ENCODE measurements around the gene CENPO.

The CENPO gene

GRCh38 chr2:24853046-24853445, 59.8 kb downstream of the CENPO start:
- Mint-ChIP-seq H3K9me3 (peaks cover 8% of the 10 kb centered on the region), H3K27me3 (no peaks in the 10 kb centered on the region), H3K4me1 (no peaks in the 10 kb centered on the region), H3K36me3 (peaks cover 65% of the 10 kb centered on the region), H3K27ac (no peak overlapping the region), H3K4me3 (no peak overlapping the region)
- no peak for ATAC-seq

DNA sequence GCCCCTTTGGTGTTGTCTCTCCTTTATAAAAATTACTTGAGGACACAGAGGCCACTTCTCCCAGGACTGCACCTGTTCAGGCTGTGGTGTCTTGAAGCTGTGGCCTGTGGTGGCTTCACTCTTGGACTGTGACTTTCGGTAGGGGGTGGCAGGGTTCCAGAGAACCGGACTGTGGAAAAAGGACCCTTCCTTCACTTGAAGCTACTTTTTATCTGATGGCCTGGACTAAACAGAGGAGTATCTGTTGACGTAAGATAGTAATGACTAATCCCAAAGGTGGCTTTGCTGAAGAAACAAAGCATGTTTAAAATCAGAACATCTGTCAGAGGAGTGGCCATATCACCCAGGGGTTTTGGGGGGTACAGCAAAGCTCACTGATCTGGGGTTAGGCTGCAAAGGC, 60.8 kb downstream of the CENPO start:
- H3K4me3 Mint-ChIP-seq = no peak overlapping the region
- ATAC-seq = no peak
- peaks cover 3% of the 10 kb centered on the region for H3K9me3 Mint-ChIP-seq
- H3K27me3 Mint-ChIP-seq = no peaks in the 10 kb centered on the region
- no peaks in the 10 kb centered on the region for H3K4me1 Mint-ChIP-seq
- no peak overlapping the region for H3K27ac Mint-ChIP-seq
- peaks cover 65% of the 10 kb centered on the region for H3K36me3 Mint-ChIP-seq

GRCh38 chr2:24855022-24855622, 61.9 kb downstream of the CENPO start:
- ATAC-seq = no peak
- Mint-ChIP-seq H3K9me3 (peaks cover under 1% of the 10 kb centered on the region), H3K27me3 (no peaks in the 10 kb centered on the region), H3K4me3 (no peak overlapping the region), H3K36me3 (peaks cover 65% of the 10 kb centered on the region), H3K27ac (no peak overlapping the region), H3K4me1 (no peaks in the 10 kb centered on the region)

DNA sequence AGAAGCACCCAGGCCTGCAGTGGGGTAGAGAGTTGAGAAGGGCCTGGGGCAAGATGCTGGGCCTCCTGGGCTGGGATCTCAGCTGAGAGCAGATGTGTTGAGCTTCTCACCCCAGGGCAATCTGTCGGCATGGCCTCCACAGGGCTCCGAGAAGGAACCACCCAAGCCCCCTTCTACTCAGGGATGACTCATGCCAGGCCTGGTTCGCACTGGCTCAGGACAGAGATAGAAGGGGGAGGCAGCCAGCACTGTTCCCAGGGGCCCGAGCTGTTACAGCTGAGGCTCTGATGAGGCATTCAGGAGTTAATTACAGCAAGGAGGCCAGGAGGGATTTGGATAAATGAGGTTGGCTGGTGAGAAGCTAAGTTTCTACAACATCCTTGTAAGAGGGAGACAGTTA, 62.5 kb downstream of the CENPO start:
- Mint-ChIP-seq H3K36me3 (peaks cover 65% of the 10 kb centered on the region), H3K4me3 (no peak overlapping the region), H3K4me1 (no peaks in the 10 kb centered on the region), H3K27me3 (no peaks in the 10 kb centered on the region), H3K9me3 (no peaks in the 10 kb centered on the region), H3K27ac (no peak overlapping the region)
- no peak for ATAC-seq

DNA sequence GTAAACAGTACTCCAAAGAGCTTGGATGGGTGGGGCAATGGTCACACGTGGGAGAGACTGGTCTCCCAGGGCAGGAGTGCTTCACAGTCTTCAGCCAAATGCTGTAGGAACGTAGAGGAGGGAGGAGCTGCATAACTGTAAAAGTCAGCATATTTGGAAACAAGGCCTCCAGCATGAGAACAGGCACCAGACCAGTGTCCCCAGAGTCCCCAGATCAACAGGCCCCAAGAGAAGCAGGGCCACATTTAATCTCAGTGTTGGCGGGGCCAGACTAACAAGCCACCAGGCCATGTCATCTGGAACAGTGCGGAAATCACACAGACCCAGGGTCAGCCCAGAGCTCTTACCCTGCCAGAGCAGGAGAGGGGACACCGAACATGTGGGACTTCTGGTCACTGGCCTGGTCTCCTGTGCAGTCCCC, 63.6 kb downstream of the CENPO start:
- no peaks in the 10 kb centered on the region for H3K4me1 Mint-ChIP-seq
- H3K9me3 Mint-ChIP-seq = no peaks in the 10 kb centered on the region
- H3K36me3 Mint-ChIP-seq = peaks cover 61% of the 10 kb centered on the region
- H3K27me3 Mint-ChIP-seq = no peaks in the 10 kb centered on the region
- no peak overlapping the region for H3K4me3 Mint-ChIP-seq
- no peak overlapping the region for H3K27ac Mint-ChIP-seq
- ATAC-seq = no peak

DNA sequence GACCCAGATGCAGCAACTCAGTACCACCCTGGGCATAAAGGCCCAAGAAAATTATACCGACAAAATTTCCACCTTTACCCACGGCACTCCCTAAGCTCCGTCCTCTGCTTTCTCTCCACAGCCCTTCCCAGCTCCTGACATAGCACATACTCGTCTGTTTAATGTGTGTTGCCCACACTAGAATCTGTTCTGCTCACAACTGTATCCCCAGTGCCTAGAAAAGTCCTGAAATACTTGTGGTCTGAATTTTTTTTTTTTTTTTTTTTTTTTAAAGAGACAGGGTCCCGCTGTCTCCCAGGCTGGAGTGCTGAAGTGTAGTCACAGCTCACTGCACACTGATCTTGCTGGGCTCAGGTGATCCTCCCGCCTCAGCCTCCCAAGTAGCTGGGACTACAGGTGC, 64.5 kb downstream of the CENPO start:
- no peak for ATAC-seq
- no peak overlapping the region for H3K4me3 Mint-ChIP-seq

GRCh38 chr2:24858996-24859395, 65.8 kb downstream of the CENPO start:
- H3K27me3 Mint-ChIP-seq = no peaks in the 10 kb centered on the region
- no peaks in the 10 kb centered on the region for H3K4me1 Mint-ChIP-seq
- no peak for ATAC-seq
- no peaks in the 10 kb centered on the region for H3K9me3 Mint-ChIP-seq
- no peak overlapping the region for H3K4me3 Mint-ChIP-seq
- H3K36me3 Mint-ChIP-seq = peaks cover 59% of the 10 kb centered on the region
- H3K27ac Mint-ChIP-seq = no peak overlapping the region

More for the DNA sequence above, 64.5 kb downstream of the CENPO start:
- H3K4me1 Mint-ChIP-seq = no peaks in the 10 kb centered on the region
- no peak overlapping the region for H3K27ac Mint-ChIP-seq
- no peaks in the 10 kb centered on the region for H3K9me3 Mint-ChIP-seq
- H3K27me3 Mint-ChIP-seq = no peaks in the 10 kb centered on the region
- peaks cover 56% of the 10 kb centered on the region for H3K36me3 Mint-ChIP-seq

- ATAC-seq = no peak
- Mint-ChIP-seq H3K4me1 (no peaks in the 10 kb centered on the region), H3K27ac (no peak overlapping the region), H3K4me3 (no peak overlapping the region), H3K27me3 (no peaks in the 10 kb centered on the region), H3K36me3 (peaks cover 59% of the 10 kb centered on the region), H3K9me3 (no peaks in the 10 kb centered on the region)
Observed at GRCh38 chr2:24859968-24860600, 66.9 kb downstream of the CENPO start.

- Mint-ChIP-seq H3K36me3 (peaks cover 56% of the 10 kb centered on the region), H3K4me1 (no peaks in the 10 kb centered on the region), H3K4me3 (no peak overlapping the region), H3K27me3 (no peaks in the 10 kb centered on the region), H3K9me3 (no peaks in the 10 kb centered on the region), H3K27ac (no peak overlapping the region)
- no peak for ATAC-seq
Observed at GRCh38 chr2:24860631-24861030, 67.4 kb downstream of the CENPO start.

- no peaks in the 10 kb centered on the region for H3K4me1 Mint-ChIP-seq
- H3K27ac Mint-ChIP-seq = no peak overlapping the region
- H3K27me3 Mint-ChIP-seq = no peaks in the 10 kb centered on the region
- peaks cover 50% of the 10 kb centered on the region for H3K36me3 Mint-ChIP-seq
- no peaks in the 10 kb centered on the region for H3K9me3 Mint-ChIP-seq
- ATAC-seq = no peak
- no peak overlapping the region for H3K4me3 Mint-ChIP-seq
Observed at GRCh38 chr2:24861500-24861899, 68.3 kb downstream of the CENPO start.

- H3K9me3 Mint-ChIP-seq = no peaks in the 10 kb centered on the region
- H3K27me3 Mint-ChIP-seq = no peaks in the 10 kb centered on the region
- H3K4me1 Mint-ChIP-seq = no peaks in the 10 kb centered on the region
- H3K27ac Mint-ChIP-seq = no peak overlapping the region
- H3K4me3 Mint-ChIP-seq = no peak overlapping the region
- ATAC-seq = no peak
- H3K36me3 Mint-ChIP-seq = peaks cover 62% of the 10 kb centered on the region
Observed at GRCh38 chr2:24863641-24864040, 70.4 kb downstream of the CENPO start.

- Mint-ChIP-seq H3K4me3 (no peak overlapping the region), H3K27ac (no peak overlapping the region), H3K36me3 (peaks cover 62% of the 10 kb centered on the region)
Observed at GRCh38 chr2:24866946-24867345, 73.7 kb downstream of the CENPO start.

GRCh38 chr2:24870440-24870839, 77.2 kb downstream of the CENPO start:
- Mint-ChIP-seq H3K27me3 (no peaks in the 10 kb centered on the region), H3K9me3 (no peaks in the 10 kb centered on the region), H3K4me3 (no peak overlapping the region), H3K4me1 (peaks cover 4% of the 10 kb centered on the region), H3K36me3 (peaks cover 60% of the 10 kb centered on the region), H3K27ac (no peak overlapping the region)
- ATAC-seq = no peak

More at GRCh38 chr2:24866946-24867345, 73.7 kb downstream of the CENPO start:
- no peaks in the 10 kb centered on the region for H3K27me3 Mint-ChIP-seq
- no peak for ATAC-seq
- H3K9me3 Mint-ChIP-seq = no peaks in the 10 kb centered on the region
- H3K4me1 Mint-ChIP-seq = no peaks in the 10 kb centered on the region

DNA sequence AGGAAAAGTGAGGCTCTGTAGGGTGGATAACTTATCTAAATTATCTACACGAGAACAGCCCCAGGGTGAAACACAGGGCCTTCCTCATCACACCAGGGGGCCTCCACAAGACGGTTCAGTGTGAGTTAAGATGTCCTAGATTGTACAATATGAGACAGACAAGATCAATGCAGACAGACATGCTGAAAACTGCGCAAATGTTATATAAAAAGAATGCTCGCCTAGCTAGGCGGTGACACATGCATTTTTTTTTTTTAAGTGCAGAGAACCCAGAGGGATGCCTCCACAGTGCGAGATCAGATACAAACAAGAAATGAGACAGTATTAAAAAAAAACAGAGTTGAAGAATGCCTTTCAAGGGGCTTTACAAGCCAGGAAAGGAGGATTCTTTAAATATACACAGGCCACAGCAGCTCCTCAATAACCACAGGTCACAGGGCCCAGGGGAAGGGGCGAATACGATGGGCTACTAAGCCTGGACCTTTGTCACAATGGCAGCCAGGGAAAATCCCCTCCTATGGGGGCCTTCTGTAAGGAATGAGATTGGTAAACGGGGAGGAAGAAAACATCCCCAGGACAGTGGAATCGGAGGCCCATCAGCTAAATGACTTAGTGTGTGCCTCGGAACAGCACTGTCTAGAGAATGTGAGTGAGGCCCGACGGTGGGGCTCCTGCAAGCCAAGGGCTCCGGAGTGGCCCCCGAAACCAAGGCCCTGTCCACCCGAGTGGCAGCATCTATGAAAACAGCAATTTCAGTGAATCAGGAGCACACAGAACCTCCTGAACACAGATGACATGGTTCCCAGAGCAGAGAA, 77.9 kb downstream of the CENPO start:
- Mint-ChIP-seq H3K4me3 (no peak overlapping the region), H3K27ac (no peak overlapping the region), H3K4me1 (peaks cover 4% of the 10 kb centered on the region), H3K36me3 (peaks cover 60% of the 10 kb centered on the region), H3K27me3 (no peaks in the 10 kb centered on the region), H3K9me3 (no peaks in the 10 kb centered on the region)
- no peak for ATAC-seq

- H3K36me3 Mint-ChIP-seq = peaks cover 58% of the 10 kb centered on the region
- H3K27ac Mint-ChIP-seq = no peak overlapping the region
- H3K9me3 Mint-ChIP-seq = no peaks in the 10 kb centered on the region
- H3K27me3 Mint-ChIP-seq = no peaks in the 10 kb centered on the region
- H3K4me3 Mint-ChIP-seq = no peak overlapping the region
- peaks cover 7% of the 10 kb centered on the region for H3K4me1 Mint-ChIP-seq
- ATAC-seq = no peak
Observed at GRCh38 chr2:24871852-24872333, 78.7 kb downstream of the CENPO start.

All from stimulated activated memory B cell treated with anti-CD40 and anti-IgM and Interleukin-4, amounts not matched to agents 10 μg/mL and 1 μg/mL and 100 μg/mL, for 72 hours (primary cell).